Esophagus mucosa (tissue), 1 donor: ENCODE data around the gene COL8A1. TPM values are rescaled to one million over a fixed set of nuclear protein-coding genes. Genes with fewer than 3 reads are reported as not detected.
A peak's percentile ranks its signal among the peaks of the same experiment; 100 is the strongest.

ENCODE experiments used
- ATAC-seq: fragments of 200-7000 bp; cut with Tn5 transposase; one replicate; pipeline ENCODE4 v1.9.1; 2020
- total RNA-seq: library from RNA; stranded (reverse); gene quantifications from one replicate; pipeline ENCODE4 v1.2.4, GENCODE V29; 2023
- donor health status: DM: yes; HTN: yes; CAD: no.

The COL8A1 gene
- total RNA-seq, 1 donor from 2014 or later = 2.2 TPM

GRCh38 chr3:99762901-99763300 is 124.5 kb downstream of the COL8A1 start:
- no peak for ATAC-seq

- no peak for ATAC-seq
These were observed 126.0 kb downstream of the COL8A1 start for GRCh38 chr3:99764377-99764776.

GRCh38 chr3:99765042-99765942 is 126.9 kb downstream of the COL8A1 start:
- ATAC-seq = no peak

- no peak for ATAC-seq
These were observed 128.9 kb downstream of the COL8A1 start for GRCh38 chr3:99767291-99767690.

- no peak for ATAC-seq
These were observed 129.7 kb downstream of the COL8A1 start for GRCh38 chr3:99768126-99768525.

GRCh38 chr3:99768808-99769501 is 130.6 kb downstream of the COL8A1 start:
- no peak for ATAC-seq

- ATAC-seq = no peak
These were observed 133.8 kb downstream of the COL8A1 start for GRCh38 chr3:99772171-99772570.

GRCh38 chr3:99772671-99773070 is 134.3 kb downstream of the COL8A1 start:
- ATAC-seq = no peak

- ATAC-seq = peak; percentile 96
These were observed 136.1 kb downstream of the COL8A1 start for GRCh38 chr3:99774467-99774866.

GRCh38 chr3:99776516-99777209 is 138.3 kb downstream of the COL8A1 start:
- no peak for ATAC-seq

GRCh38 chr3:99777210-99777549 is 138.8 kb downstream of the COL8A1 start:
- no peak for ATAC-seq

GRCh38 chr3:99777708-99778107 is 139.3 kb downstream of the COL8A1 start:
- no peak for ATAC-seq

GRCh38 chr3:99780749-99781148 is 142.4 kb downstream of the COL8A1 start:
- ATAC-seq = no peak

- ATAC-seq = no peak
These were observed 143.4 kb downstream of the COL8A1 start for GRCh38 chr3:99781761-99782160.

GRCh38 chr3:99783011-99783573 is 144.7 kb downstream of the COL8A1 start:
- no peak for ATAC-seq

- peak; percentile 74 for ATAC-seq
These were observed 150.8 kb downstream of the COL8A1 start for GRCh38 chr3:99789011-99789721.

GRCh38 chr3:99794485-99794884 is 156.1 kb downstream of the COL8A1 start:
- no peak for ATAC-seq

GRCh38 chr3:99795573-99795972 is 157.2 kb downstream of the COL8A1 start:
- ATAC-seq = no peak

GRCh38 chr3:99799422-99799821 is 161.0 kb downstream of the COL8A1 start:
- no peak for ATAC-seq

GRCh38 chr3:99803297-99803696 is 164.9 kb downstream of the COL8A1 start:
- ATAC-seq = no peak

- ATAC-seq = no peak
These were observed 166.8 kb downstream of the COL8A1 start for GRCh38 chr3:99805160-99805559.

- peak; percentile 65 for ATAC-seq
These were observed 169.9 kb downstream of the COL8A1 start for GRCh38 chr3:99808163-99808794.
